HepG2 (cell line): ENCODE measurements around the gene RHOV. TPM values are rescaled to one million over a fixed set of nuclear protein-coding genes. Genes with fewer than 3 reads are reported as not detected.

ENCODE experiments used
- ATAC-seq: fragments of 200-7000 bp; cut with Tn5 transposase; 3 replicates; pipeline ENCODE4 v1.9.1; 2020; ENCODE audit warnings: mild to moderate bottlenecking, moderate library complexity
- BruUV-seq: library from RNA; stranded (reverse); fragments of 400-500 nt; replicated peaks from 2 replicates; lab custom pipeline; 2021; lab: Mats Ljungman, UMichigan
- CTCF ChIA-PET: fragments of 300-600 bp; formaldehyde crosslinking; extraction: SDS; loops from one replicate; lab custom pipeline; 2021; ENCODE audit warnings: low total read pairs, inconsistent platforms, low intra/inter-chr PET ratio; lab: Yijun Ruan, JAX
- POLR2A ChIA-PET: fragments of 350-600 bp; sonication (Branson Sonifier 250); formaldehyde crosslinking; loops from one replicate; lab custom pipeline; 2020; ENCODE audit warnings: antibody characterized with exemption, inconsistent platforms; lab: Yijun Ruan, JAX
- DNase-seq: peaks from one replicate; pipeline ENCODE4 v3.0.0-alpha.2; 2015; ENCODE audit warnings: low spot score
- FAIRE-seq: peaks from 3 replicates; lab custom pipeline; 2011; peaks lifted over from hg19 to GRCh38; lab: Jason Lieb, UNC
- H2AFZ ChIP-seq: one replicate; pipeline ENCODE4 v1.6.1; 2011; ENCODE audit warnings: low read length, inconsistent platforms
- H3K27ac ChIP-seq: fragments of 300-600 bp; 3 replicates; pipeline ENCODE4 v1.8.0; 2011; ENCODE audit warnings: mixed run types, mild to moderate bottlenecking, mixed read lengths, low read length, inconsistent platforms; ENCODE audit not compliant: insufficient read depth; ENCODE audit errors: extremely low read length
- H3K27me3 ChIP-seq, 2 experiments: fragments of 200-600 bp in 1 of 2; 2 replicates in 1 of 2; 3 replicates in 1 of 2; pipeline versions ENCODE4 v1.6.0 to v1.8.0; 2011; ENCODE audit warnings: low read length in 2 of 2, mild to moderate bottlenecking in 2 of 2, moderate library complexity in 2 of 2, inconsistent platforms in 1 of 2; ENCODE audit not compliant: insufficient read depth in 2 of 2, control insufficient read depth in 1 of 2
- H3K36me3 ChIP-seq, 2 experiments: fragments of 200-600 bp in 1 of 2; replicated peaks in 1 of 2; 2 replicates in 1 of 2; 3 replicates in 1 of 2; pipeline versions ENCODE4 v1.5.1 to v1.8.0; 2011; ENCODE audit warnings: low read length in 2 of 2, inconsistent platforms in 1 of 2; ENCODE audit not compliant: insufficient read depth in 2 of 2, control insufficient read depth in 1 of 2
- H3K4me1 ChIP-seq: 2 replicates; pipeline ENCODE4 v1.5.1; 2012; ENCODE audit warnings: low read length, inconsistent platforms; ENCODE audit not compliant: insufficient read depth
- H3K4me2 ChIP-seq: 2 replicates; pipeline ENCODE4 v1.6.0; 2011; ENCODE audit warnings: low read depth, low read length, inconsistent platforms
- H3K4me3 ChIP-seq, 3 experiments: fragments of 200-600 bp in 1 of 3; sonication (generic), shearing (Covaris generic) in 1 of 3; replicated peaks in 1 of 3; 2 replicates each; pipeline ENCODE4 v1.5.1; 2011 to 2016; ENCODE audit warnings: low read length in 3 of 3, inconsistent platforms in 2 of 3, low read depth in 2 of 3, mild to moderate bottlenecking in 2 of 3, control low read depth in 1 of 3, mixed read lengths in 1 of 3; ENCODE audit not compliant: insufficient read depth in 1 of 3
- H3K79me2 ChIP-seq: one replicate; pipeline ENCODE4 v1.6.1; 2011; ENCODE audit warnings: low read length, inconsistent platforms; ENCODE audit not compliant: insufficient read depth
- H3K9ac ChIP-seq: 2 replicates; pipeline ENCODE4 v1.6.0; 2011; ENCODE audit warnings: mild to moderate bottlenecking, low read depth, low read length, inconsistent platforms; ENCODE audit not compliant: insufficient read depth
- H3K9me3 ChIP-seq: 2 replicates; pipeline ENCODE4 v1.5.1; 2012; ENCODE audit warnings: mild to moderate bottlenecking, low read length
- H4K20me1 ChIP-seq: 2 replicates; pipeline ENCODE4 v1.6.0; 2011; ENCODE audit warnings: inconsistent platforms, mild to moderate bottlenecking, low read length, moderate library complexity; ENCODE audit not compliant: insufficient read depth
- CEBPB ChIP-seq: IDR thresholded peaks from 2 replicates; pipeline ENCODE4 v1.6.1; 2011; ENCODE audit warnings: low read depth, low read length, improper control_type of control experiment, borderline replicate concordance
- ELF1 ChIP-seq: sonication (generic); formaldehyde crosslinking; IDR thresholded peaks from 2 replicates; pipeline ENCODE4 v1.4.0; 2020; ENCODE audit warnings: missing genetic modification reagents
- ELF3 ChIP-seq: IDR thresholded peaks from 2 replicates; pipeline ENCODE4 v1.6.1; 2016; ENCODE audit warnings: missing genetic modification reagents, missing compliant biosample characterization
- ESRRA ChIP-seq: sonication (generic); formaldehyde crosslinking; IDR thresholded peaks from 2 replicates; pipeline ENCODE4 v1.5.1; 2020; ENCODE audit warnings: mild to moderate bottlenecking, low read depth, missing genetic modification reagents
- HNF4G ChIP-seq, 2 experiments: sonication (generic) in 1 of 2; formaldehyde crosslinking in 1 of 2; IDR thresholded peaks; 2 replicates each; pipeline versions ENCODE4 v1.4.0 to v1.6.1; 2011 to 2020; ENCODE audit warnings: borderline replicate concordance in 2 of 2, low read depth in 2 of 2, mild to moderate bottlenecking in 2 of 2, low read length in 1 of 2, missing genetic modification reagents in 1 of 2, moderate library complexity in 1 of 2
- MEIS2 ChIP-seq: sonication (generic); formaldehyde crosslinking; IDR thresholded peaks from 2 replicates; pipeline ENCODE4 v1.9.0; 2021; ENCODE audit warnings: mild to moderate bottlenecking, missing genetic modification reagents
- PHF20 ChIP-seq: sonication (generic); formaldehyde crosslinking; IDR thresholded peaks from 2 replicates; pipeline ENCODE4 v1.5.0; 2020; ENCODE audit warnings: mild to moderate bottlenecking, missing genetic modification reagents
- RXRA ChIP-seq: sonication (generic); formaldehyde crosslinking; IDR thresholded peaks from 2 replicates; pipeline ENCODE4 v1.5.1; 2020; ENCODE audit warnings: missing genetic modification reagents
- SATB2 ChIP-seq: sonication (generic); formaldehyde crosslinking; IDR thresholded peaks from 2 replicates; pipeline ENCODE4 v1.5.0; 2020; ENCODE audit warnings: missing genetic modification reagents
- SOX6 ChIP-seq, 2 experiments: fragments of 450-650 bp in 1 of 2; sonication (generic) in 1 of 2; formaldehyde crosslinking in 1 of 2; IDR thresholded peaks; 2 replicates each; pipeline versions ENCODE4 v1.4.0 to v1.6.1; 2017 to 2020; ENCODE audit warnings: antibody characterized with exemption in 1 of 2, mild to moderate bottlenecking in 1 of 2, missing genetic modification reagents in 1 of 2
- SRY ChIP-seq: sonication (generic); formaldehyde crosslinking; IDR thresholded peaks from 2 replicates; pipeline ENCODE4 v1.8.0; 2022; ENCODE audit warnings: mild to moderate bottlenecking, missing genetic modification reagents
- TCF12 ChIP-seq, 2 experiments: fragments of 450-650 bp in 1 of 2; sonication (generic) in 1 of 2; formaldehyde crosslinking in 1 of 2; IDR thresholded peaks; 2 replicates each; pipeline versions ENCODE4 v1.6.1 to v1.8.0; 2017 to 2022; ENCODE audit warnings: antibody characterized with exemption in 1 of 2, mild to moderate bottlenecking in 1 of 2, missing genetic modification reagents in 1 of 2, moderate library complexity in 1 of 2
- THAP11 ChIP-seq: IDR thresholded peaks from 2 replicates; pipeline ENCODE4 v1.6.1; 2016; ENCODE audit warnings: missing biosample characterization, missing genetic modification reagents
- ZBTB39 ChIP-seq: sonication (generic); formaldehyde crosslinking; IDR thresholded peaks from 2 replicates; pipeline ENCODE4 v1.5.0; 2020; ENCODE audit warnings: missing genetic modification reagents
- ZBTB7B ChIP-seq: sonication (generic); formaldehyde crosslinking; IDR thresholded peaks from 2 replicates; pipeline ENCODE4 v1.4.0; 2020; ENCODE audit warnings: missing genetic modification reagents
- ZMYM4 ChIP-seq: sonication (generic); formaldehyde crosslinking; IDR thresholded peaks from 2 replicates; pipeline ENCODE4 v1.8.1; 2023; ENCODE audit warnings: mild to moderate bottlenecking, missing genetic modification reagents
- ZNF230 ChIP-seq: sonication (generic); formaldehyde crosslinking; IDR thresholded peaks from 2 replicates; pipeline ENCODE4 v1.4.0; 2020; ENCODE audit warnings: mild to moderate bottlenecking, missing genetic modification reagents
- ZNF430 ChIP-seq: sonication (generic); formaldehyde crosslinking; IDR thresholded peaks from 2 replicates; pipeline ENCODE4 v1.9.0; 2021; ENCODE audit warnings: mild to moderate bottlenecking, missing genetic modification reagents
- ZNF556 ChIP-seq: sonication (generic); formaldehyde crosslinking; IDR thresholded peaks from 2 replicates; pipeline ENCODE4 v1.4.0; 2020; ENCODE audit warnings: mild to moderate bottlenecking, missing genetic modification reagents, borderline replicate concordance
- ZNF746 ChIP-seq: sonication (generic); formaldehyde crosslinking; IDR thresholded peaks from 2 replicates; pipeline ENCODE4 v1.8.0; 2022; ENCODE audit warnings: mild to moderate bottlenecking, missing genetic modification reagents
- WGBS: methylation state at CpG from one replicate; pipeline ENCODE4 v1.1.6; 2017; ENCODE audit warnings: low lambda C conversion rate; 5-methylcytosine and 5-hydroxymethylcytosine counted together
- in situ Hi-C: cut with HindIII; loops from 2 replicates; pipeline ENCODE4 v1.10.0; 2017; ENCODE audit warnings: low pct_unique_long_range_greater_than_20kb; ENCODE audit not compliant: extremely low pct_ligation_motif_present
- intact Hi-C: fragments of 100-400 bp; cut with micrococcal nuclease; formaldehyde crosslinking; loops from one replicate; pipeline ENCODE4 v1.10.0; 2022; ENCODE audit not compliant: unreplicated experiment
- polyA plus RNA-seq, 8 experiments: library from polyadenylated mRNA; depleted of rRNA in 3 of 8; stranded (reverse) in 7 of 8; unstranded in 1 of 8; fragments of >200 nt; fragmentation: Illumina TruSeq in 4 of 8; extraction: Trizol in 4 of 8; gene quantifications; 2 replicates each; pipeline versions ENCODE4 v1.2.1 to v1.2.3, GENCODE V29; 2011 to 2016; ENCODE audit warnings: low read depth in 4 of 8, missing spikeins in 1 of 8, mixed read lengths in 1 of 8; ENCODE audit not compliant: insufficient read depth in 1 of 8
- total RNA-seq, 5 experiments: library from RNA; depleted of rRNA; stranded (reverse); fragments of >200 nt; fragmentation: Illumina TruSeq; extraction: Trizol; gene quantifications; 2 replicates each; pipeline ENCODE4 v1.2.3, GENCODE V29; 2016; ENCODE audit warnings: low read depth in 1 of 5

RHOV gene
- total and polyA plus RNA-seq, 2 of the 13 experiments (the other 11 are each of a cell fraction or from before 2014, with no cell fraction given): 0.17 to 0.18 TPM

- peak; percentile 18 for ATAC-seq
- in situ Hi-C loops (loop anchor here (5.0 kb wide), 1 partner anchor 112 kb away; no protein-coding TSS in a partner anchor), intact Hi-C loops (loop anchor here (2.0 to 5.0 kb wide), 3 partner anchors 19 to 422 kb away; partner anchors contain the start of genes DLL4, NUSAP1 and OIP5)
- ChIA-PET CTCF (no interaction called here), POLR2A (interaction anchor here (0.8 to 1.3 kb wide), 4 partner anchors 9 to 23 kb away, joined by 3 to 6 read pairs (median 4); partner anchors contain the start of genes DLL4 and VPS18)
- BruUV-seq: no TSS peak
- no peaks in the 10 kb centered on the region for H3K36me3 ChIP-seq
- H3K4me2 ChIP-seq: peak overlapping the region; percentile 84
- peak overlapping the region; percentile 29 to 60 (median 33) for H3K4me3 ChIP-seq
- no peak overlapping the region for H2AFZ ChIP-seq
- H4K20me1 ChIP-seq: no peaks in the 10 kb centered on the region
- 20% methylated on average over 17 of the region's 17 CpGs for WGBS
- H3K9me3 ChIP-seq: no peaks in the 10 kb centered on the region
- H3K4me1 ChIP-seq: peaks cover 70% of the 10 kb centered on the region
- H3K27ac ChIP-seq: no peak overlapping the region
- no peaks in the 10 kb centered on the region; a peak in 1 of 5 replicates for H3K27me3 ChIP-seq
- DNase-seq: peak; percentile 75
- H3K9ac ChIP-seq: no peak overlapping the region; the same call in 1 of the 2 replicates
- H3K79me2 ChIP-seq: no peaks in the 10 kb centered on the region
- peak; percentile 23 for FAIRE-seq
- TF ChIP-seq RXRA (CRISPR knock-in tag) (peak; percentile 72), ESRRA (CRISPR knock-in tag) (peak; percentile 95), ZBTB7B (peak; percentile 36; the same call in 1 of the 2 replicates), ZNF556 (CRISPR knock-in tag) (no peak), SRY (CRISPR knock-in tag) (peak; percentile 61; the same call in 1 of the 2 replicates), ZNF430 (CRISPR knock-in tag) (0 out of 2 replicates have a peak, but pooled peaks have one; percentile 22), TCF12 (IDR thresholded peaks at IDR 0.05) (no peak), TCF12 (CRISPR knock-in tag; IDR thresholded peaks at IDR 0.05) (peak; percentile 63; the same call in 1 of the 2 replicates), SATB2 (CRISPR knock-in tag) (no peak), ZNF746 (CRISPR knock-in tag) (0 out of 2 replicates have a peak, but pooled peaks have one; percentile 36), HNF4G (IDR thresholded peaks at IDR 0.05; ENCODE audit: borderline replicate concordance, low read depth, low read length) (0 out of 2 replicates have a peak, but pooled peaks have one; percentile 49), HNF4G (CRISPR knock-in tag; IDR thresholded peaks at IDR 0.05; ENCODE audit: borderline replicate concordance, low read depth) (no peak), MEIS2 (CRISPR knock-in tag) (0 out of 2 replicates have a peak, but pooled peaks have one; percentile 25), SOX6 (IDR thresholded peaks at IDR 0.05) (no peak), SOX6 (CRISPR knock-in tag; IDR thresholded peaks at IDR 0.05) (peak; percentile 49), THAP11 (CRISPR knock-in tag) (no peak), CEBPB (peak; percentile 84; the same call in 1 of the 2 replicates), ELF3 (peak; percentile 46; the same call in 1 of the 2 replicates), ZBTB39 (0 out of 2 replicates have a peak, but pooled peaks have one; percentile 35), ZNF230 (0 out of 2 replicates have a peak, but pooled peaks have one; percentile 8), PHF20 (CRISPR knock-in tag) (peak; percentile 43; the same call in 1 of the 2 replicates), ZMYM4 (CRISPR knock-in tag) (0 out of 2 replicates have a peak, but pooled peaks have one; percentile 37), ELF1 (CRISPR knock-in tag) (peak; percentile 66)
Measured at GRCh38 chr15:40909662-40910630, 35.9 kb upstream of the RHOV start.
